HG02588 (cell line): ENCODE results near the gene ANKRD33.

Experiments
- ATAC-seq: cut with Tn5 transposase; IDR thresholded peaks from one replicate; pipeline ENCODE4 v1.9.1; 2021; ENCODE audit warnings: mild to moderate bottlenecking, moderate library complexity; ENCODE audit not compliant: unreplicated experiment

The ANKRD33 gene

GRCh38 chr12:51915003-51915625 is 27.2 kb downstream of the ANKRD33 start:
- no peak for ATAC-seq

GRCh38 chr12:51915951-51916350 is 28.0 kb downstream of the ANKRD33 start:
- no peak for ATAC-seq

- no peak for ATAC-seq
Observed at GRCh38 chr12:51917041-51917590, 29.2 kb downstream of the ANKRD33 start.

GRCh38 chr12:51917746-51918453 is 30.0 kb downstream of the ANKRD33 start:
- ATAC-seq = no peak

- no peak for ATAC-seq
Observed at GRCh38 chr12:51920046-51920445, 32.1 kb downstream of the ANKRD33 start.

GRCh38 chr12:51921017-51921725 is 33.3 kb downstream of the ANKRD33 start:
- no peak for ATAC-seq

- no peak for ATAC-seq
Observed at GRCh38 chr12:51922146-51922545, 34.2 kb downstream of the ANKRD33 start.

- ATAC-seq = no peak
Observed at GRCh38 chr12:51922762-51923505, 35.0 kb downstream of the ANKRD33 start.

- no peak for ATAC-seq
Observed at GRCh38 chr12:51923506-51924365, 35.8 kb downstream of the ANKRD33 start.

GRCh38 chr12:51924551-51925319 is 36.8 kb downstream of the ANKRD33 start:
- ATAC-seq = peak; percentile 56

- ATAC-seq = no peak
Observed at GRCh38 chr12:51925346-51926063, 37.6 kb downstream of the ANKRD33 start.

GRCh38 chr12:51926064-51926632 is 38.2 kb downstream of the ANKRD33 start:
- no peak for ATAC-seq

GRCh38 chr12:51926718-51927117 is 38.8 kb downstream of the ANKRD33 start:
- ATAC-seq = no peak

GRCh38 chr12:51932218-51933076 is 44.5 kb downstream of the ANKRD33 start:
- no peak for ATAC-seq

GRCh38 chr12:51934080-51934479 is 46.2 kb downstream of the ANKRD33 start:
- ATAC-seq = no peak

- no peak for ATAC-seq
Observed at GRCh38 chr12:51937926-51938325, 50.0 kb downstream of the ANKRD33 start.

- ATAC-seq = no peak
Observed at GRCh38 chr12:51938726-51939125, 50.8 kb downstream of the ANKRD33 start.
